DMS153 treated with DMSO at 0.1 percent for 48 hours (cell line): ENCODE results near the gene MLST8.
"Not testable (repeated sequence)": the region's sequence is repeated elsewhere in the genome, so short reads cannot be mapped to it uniquely, and the experiment has no call there.

Experiments used
- DNase-seq: peaks from one replicate; lab custom pipeline; 2025; ENCODE audit not compliant: unreplicated experiment; lab: John Stamatoyannopoulos, UW

Gene MLST8

DNA sequence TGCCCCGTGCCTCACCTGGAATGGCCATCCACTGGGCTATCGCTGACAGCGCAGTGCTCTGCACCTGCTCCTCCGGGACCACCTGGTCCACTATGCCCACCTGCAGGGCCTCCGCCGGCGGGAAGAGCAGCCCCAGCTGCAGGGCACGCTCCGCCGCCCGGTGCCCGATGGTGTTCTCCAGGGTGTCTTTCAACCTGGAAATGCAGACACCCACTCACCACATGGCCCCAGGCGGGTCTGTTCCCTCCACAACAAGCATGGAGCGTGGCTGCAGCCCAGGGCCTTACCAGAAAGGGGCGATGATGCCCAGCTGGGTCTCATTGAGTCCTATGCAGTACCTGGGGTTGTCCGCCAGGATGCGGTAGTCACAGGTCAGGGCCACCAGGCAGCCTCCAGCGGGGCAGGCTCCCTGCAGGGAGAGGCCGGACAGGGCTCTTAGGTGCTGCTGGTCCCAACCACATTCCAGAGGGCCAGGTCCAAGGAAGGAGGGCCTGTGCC is 37.8 kb downstream of the MLST8 start:
- no peak for DNase-seq

DNA sequence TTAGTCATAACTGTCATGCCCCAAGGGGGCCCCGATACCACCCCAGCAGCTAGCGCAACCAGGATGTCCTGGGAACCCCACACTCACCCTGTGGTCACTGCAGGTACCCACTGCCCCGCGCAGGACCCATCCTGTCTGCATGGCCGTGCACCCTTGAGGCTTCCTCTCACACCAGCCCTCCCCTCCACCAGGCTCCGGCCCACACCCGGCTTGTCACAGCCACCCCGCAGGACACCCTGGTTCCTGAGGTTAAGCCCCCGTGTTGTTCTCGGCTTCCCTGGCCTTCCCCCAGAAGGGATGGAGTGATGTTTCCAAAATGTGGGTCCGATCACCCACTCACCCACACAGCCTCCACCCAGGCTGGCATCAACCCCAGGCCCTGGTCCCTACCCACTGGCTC is 38.5 kb downstream of the MLST8 start:
- DNase-seq, result no peak

DNA sequence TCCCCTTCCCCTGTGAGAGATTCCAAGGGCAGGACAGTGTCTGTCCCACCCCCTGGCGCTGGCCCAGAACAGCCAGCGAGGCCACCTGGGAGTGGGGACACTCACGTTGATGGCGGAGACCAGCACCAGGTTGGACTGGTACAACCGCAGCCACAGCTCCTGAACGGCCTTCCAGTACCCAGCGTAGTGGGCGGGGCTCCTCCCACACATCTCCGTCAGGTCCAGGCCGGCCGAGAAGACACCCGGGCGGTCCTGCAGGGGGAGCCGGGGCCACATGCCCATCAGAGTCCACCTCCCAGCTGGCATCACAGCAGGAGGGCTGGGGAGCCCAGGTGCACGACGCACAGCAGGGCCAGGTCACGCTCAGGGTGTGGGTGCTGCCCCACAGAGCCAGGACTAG is 39.0 kb downstream of the MLST8 start:
- no peak for DNase-seq

DNA sequence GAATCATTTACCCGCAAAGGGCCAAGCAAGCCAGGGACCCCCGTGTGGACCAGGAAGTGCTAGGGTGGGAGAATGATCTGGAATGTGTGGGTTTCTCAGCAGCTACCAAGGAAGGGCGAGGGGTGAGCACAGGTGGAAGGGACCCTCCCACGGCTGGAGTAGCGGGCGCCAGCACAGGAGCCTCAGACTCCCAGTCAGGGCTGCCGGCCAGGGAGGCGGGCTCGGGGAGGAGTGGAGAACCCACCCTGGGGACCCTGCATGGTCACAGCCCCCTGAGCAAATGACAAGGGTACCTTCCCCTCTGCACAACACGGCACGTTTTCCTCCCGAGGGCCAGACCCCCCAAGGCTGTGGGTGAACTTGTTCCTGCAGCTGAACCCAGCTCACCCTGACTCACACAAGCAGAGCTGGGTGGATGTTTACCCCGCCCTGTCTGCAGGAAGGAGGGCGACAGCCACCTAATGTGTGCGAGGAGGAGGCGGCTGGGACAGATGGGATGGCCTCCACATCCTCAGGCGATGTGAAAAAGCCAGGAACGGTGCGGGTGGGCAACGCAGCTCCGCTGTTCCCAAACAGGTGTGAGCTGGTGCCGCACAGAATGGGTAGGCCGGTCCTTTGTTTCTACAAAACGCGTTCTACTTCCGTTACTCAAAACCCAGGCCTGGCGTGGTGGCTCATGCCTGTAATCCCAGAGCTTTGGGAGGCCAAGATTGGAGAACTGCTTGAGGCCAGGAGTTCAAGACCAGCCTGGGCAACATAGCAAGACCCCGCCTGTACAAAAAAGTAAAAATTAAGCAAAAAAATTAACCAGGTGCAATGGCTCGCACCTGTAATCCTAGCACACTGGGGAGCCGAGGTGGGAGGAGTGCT is 39.9 kb downstream of the MLST8 start:
- DNase-seq, result no peak

DNA sequence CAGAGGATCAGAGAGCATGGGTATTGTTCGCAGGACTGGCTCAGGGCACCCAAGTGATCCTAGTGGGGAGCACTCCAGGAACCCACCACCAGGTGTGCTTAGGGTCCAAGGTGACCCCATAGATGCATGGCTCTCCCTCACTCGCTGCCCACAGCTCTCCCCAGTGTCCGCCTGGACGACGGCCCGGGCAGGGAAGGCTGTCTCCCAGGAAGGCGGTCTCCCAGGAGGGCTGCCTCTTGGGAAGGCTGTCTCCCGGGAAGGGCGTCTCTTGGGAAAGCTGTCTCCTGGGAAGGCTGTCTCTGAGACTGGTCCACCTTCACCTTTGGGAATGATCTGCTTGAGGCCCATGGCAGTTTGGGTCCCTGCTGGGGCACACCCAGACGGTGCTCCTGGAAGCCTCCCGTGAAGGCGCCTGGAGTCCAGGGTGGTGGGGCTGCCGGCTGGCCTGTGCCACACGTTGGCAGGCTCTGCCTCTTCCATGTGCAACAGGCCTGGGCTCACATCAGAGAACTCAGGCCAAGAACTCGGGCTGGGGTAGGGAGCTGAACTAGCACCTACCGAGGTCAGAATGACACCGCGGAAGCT is 41.1 kb downstream of the MLST8 start:
- DNase-seq, result no peak

DNA sequence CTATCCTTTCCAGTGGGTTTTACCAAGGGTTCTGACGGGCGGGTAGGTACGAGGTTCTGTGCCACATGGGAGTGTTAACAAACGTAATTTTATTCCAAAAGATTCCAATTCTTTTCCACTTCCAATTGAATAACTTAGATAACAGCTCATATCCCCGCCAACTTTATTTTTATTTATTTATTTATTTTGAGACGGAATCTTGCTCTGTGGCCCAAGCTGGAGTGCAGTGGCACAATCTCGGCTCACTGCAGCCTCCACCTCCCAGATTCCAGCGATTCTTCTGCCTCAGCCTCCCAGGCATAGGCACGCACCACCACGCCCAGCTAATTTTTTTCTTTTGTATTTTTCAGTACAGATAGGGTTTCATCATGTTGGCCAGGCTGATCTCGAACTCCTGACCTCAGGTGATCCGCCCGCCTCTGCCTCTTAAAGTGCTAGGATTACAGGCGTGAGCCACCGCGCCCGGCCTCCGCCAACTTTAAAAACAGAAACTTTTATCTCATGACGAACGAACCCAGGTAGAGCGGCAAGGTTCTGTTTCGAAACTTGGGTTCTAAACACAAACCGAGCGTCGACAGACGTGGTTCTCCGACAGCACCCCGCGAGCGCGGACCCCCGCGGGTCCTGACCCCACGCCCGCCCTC is 45.5 kb downstream of the MLST8 start:
- DNase-seq, result no peak

DNA sequence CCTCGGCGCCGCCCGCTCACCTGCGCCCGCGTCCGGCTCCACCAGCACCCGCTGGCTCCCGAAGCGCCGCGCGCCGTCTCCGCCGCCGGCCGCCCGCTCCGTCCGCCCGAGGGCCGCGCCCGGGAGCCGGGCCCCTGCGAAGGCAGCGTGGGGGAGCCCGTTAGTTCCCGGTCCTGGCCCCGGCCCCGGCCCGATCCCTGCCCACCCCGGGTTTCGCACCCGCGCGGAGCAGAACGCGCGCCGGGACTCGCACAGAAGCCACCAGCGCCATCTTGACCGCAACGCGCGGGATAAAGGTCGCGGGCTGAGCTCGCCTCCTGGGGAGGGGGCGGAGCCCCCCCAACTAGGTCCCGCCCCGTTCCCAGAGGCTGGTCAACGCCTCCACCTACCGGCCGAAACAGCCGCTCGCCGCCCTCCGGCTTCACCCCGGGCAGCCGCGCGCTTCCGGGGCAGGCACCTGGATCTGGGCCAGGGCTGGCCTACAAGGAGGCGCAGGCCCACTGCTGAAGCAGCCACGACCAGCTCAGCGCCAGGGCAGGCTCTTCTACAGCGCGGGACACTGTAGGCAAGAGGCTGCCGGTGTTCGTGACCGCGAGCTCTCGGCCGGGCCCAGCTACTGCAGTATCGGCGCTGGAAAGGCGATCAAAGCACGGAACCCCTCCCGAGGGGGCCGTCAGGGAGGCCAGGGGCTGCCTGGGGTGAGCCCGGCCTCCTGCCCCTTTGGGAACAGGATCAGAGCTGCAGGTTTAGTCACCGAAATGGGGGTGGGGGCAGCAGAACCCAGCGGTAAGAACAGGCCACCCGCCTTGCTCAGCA is 46.2 kb downstream of the MLST8 start, which contains the start of gene ECI1:
ECI1 (minus strand) TSS at position 292 of the 816 bp plus-strand sequence; CDS start at position 271, 21 bp downstream.
- DNase-seq, result peak; percentile 87

DNA sequence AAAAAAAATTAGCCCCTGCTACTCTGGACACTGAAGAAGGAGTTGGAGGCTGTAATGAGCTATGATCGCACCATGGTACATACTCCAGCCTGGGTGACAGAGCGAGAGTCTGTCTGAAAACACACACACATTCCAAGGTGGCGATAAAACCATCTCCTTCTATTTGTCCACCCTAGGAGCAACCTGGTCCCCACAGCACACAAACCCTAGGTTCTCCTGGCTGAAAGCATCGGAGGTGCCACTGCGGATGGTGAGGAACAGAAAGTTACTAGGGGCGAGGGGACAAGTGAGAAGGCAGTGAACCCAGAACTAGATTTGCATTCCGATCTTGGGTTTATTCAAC is 47.5 kb downstream of the MLST8 start:
- no peak for DNase-seq

DNA sequence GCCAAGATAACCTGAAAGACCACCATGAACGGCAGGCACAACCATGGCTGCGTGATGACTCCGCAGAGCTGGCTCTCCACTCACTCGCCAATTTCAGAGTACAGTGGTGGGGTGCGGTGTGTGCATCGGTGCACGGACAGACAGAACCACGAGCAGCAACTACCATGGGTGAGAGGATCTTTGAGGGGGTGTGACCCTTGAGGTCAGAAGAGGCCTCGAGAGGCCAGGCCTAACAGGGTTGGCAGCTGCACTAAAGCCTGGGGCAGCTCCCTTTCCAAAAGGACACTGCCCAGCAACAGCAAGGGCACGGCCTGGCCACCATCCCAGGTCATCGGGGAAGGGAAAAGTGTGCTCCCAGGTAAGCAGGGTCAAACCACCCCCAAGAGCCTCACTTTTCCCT is 48.0 kb downstream of the MLST8 start:
- DNase-seq, result no peak

DNA sequence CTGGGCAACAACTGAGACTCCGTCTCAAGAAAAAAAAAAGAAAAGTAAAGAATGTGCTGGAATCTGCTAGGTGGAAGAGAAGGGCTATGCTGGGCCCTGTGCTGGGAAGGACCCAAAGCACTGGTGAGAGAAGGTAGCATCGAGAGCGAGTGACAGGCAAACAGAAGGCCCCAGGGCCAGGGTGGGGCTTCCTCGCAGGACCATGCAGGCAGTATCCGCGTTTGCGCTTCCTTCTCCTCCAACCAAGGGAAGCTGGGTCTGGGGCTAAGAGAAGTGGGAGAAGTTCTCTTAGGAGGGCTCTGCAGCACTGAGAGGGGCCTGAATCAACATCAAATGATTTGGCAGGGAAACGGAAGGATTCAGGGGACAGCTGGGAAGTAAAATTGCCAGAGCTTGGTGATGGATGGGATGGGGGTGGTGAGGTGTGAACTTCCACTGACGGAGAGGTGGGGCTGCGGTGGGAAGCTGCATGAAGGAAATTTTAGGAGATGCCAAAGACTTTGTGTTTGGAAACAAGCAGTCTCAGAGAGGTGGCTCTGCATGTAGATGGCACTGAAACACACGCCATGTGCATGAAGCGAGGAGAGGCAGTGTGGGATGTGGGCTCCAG is 51.4 kb downstream of the MLST8 start:
- no peak for DNase-seq

DNA sequence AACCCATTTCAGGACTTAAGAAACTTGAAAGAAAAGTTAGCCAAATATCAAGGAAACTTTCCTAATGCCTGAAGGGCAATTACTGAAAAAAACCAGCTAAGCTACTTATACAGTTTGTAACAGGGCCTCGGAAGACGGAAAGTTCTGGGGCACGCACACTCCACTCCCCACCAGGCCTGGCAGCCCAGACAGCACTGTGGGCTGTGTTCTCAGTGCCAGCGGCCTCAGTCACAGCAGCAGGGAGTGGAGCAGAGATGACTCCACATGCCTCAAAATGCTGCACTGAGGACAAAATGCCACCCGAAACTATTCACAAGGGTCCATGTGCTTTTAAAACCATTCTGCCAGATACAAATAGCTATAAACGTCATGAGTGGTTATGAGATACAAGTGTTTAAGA is 52.5 kb downstream of the MLST8 start:
- no peak for DNase-seq

DNA sequence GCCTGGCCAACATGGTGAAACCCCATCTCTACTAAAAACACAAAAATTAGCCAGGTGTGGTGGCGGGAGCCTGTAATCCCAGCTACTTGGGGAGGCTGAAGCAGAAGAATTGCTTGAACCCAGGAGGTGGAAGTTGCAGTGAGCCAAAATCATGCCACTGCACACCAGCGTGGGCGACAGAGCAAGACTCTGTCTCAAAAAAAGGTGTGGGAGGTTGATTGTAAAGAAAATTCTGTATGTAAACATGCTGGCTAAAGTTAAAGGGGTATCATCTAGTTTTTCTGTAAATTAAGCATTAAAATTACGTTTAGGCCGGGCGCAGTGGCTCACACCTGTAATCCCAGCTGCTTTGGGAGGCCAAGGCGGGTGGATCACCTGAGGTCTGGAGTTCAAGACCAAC is 53.3 kb downstream of the MLST8 start:
- not testable (repeated sequence) for DNase-seq
